Activated naive CD8-positive, alpha-beta T cell treated with anti-CD3 and anti-CD28 coated beads, Interleukin-2, amount 10 ng/mL, durations not matched to agents 7 days and 5 days (primary cell): ENCODE measurements around the gene OR10Z1. TPM values are rescaled to one million over a fixed set of nuclear protein-coding genes. Genes with fewer than 3 reads are reported as not detected.

ENCODE experiments used
- ATAC-seq: fragments of 150-1000 bp; cut with Tn5 transposase; one replicate; pipeline ENCODE4 v1.10.0; 2021; ENCODE audit warnings: low read depth, moderate library complexity
- POLR2A ChIA-PET: fragments of 350-600 bp; sonication (Branson Sonifier 250); formaldehyde crosslinking; loops from one replicate; lab custom pipeline; 2021; ENCODE audit warnings: antibody characterized with exemption; lab: Charles Lee
- DNase-seq: peaks from one replicate; pipeline ENCODE4 v3.0.0; 2021
- H3K27ac Mint-ChIP-seq: one replicate; pipeline ENCODE4 v1.8.0; 2022; ENCODE audit warnings: mild to moderate bottlenecking, mixed read lengths
- H3K27me3 Mint-ChIP-seq: one replicate; pipeline ENCODE4 v1.8.0; 2022; ENCODE audit warnings: mild to moderate bottlenecking, moderate library complexity, mixed read lengths
- H3K36me3 Mint-ChIP-seq: one replicate; pipeline ENCODE4 v1.8.0; 2021; ENCODE audit warnings: mild to moderate bottlenecking, mixed read lengths
- H3K4me1 Mint-ChIP-seq: one replicate; pipeline ENCODE4 v1.8.0; 2021; ENCODE audit warnings: mixed read lengths
- H3K4me3 Mint-ChIP-seq: one replicate; pipeline ENCODE4 v1.8.0; 2022; ENCODE audit warnings: mild to moderate bottlenecking, moderate library complexity, mixed read lengths
- H3K9me3 Mint-ChIP-seq: one replicate; pipeline ENCODE4 v1.8.0; 2021; ENCODE audit warnings: mixed read lengths
- total RNA-seq, 2 experiments: library from RNA; stranded (reverse); gene quantifications; one replicate each; pipeline ENCODE4 v1.2.3, GENCODE V29; 2021

The OR10Z1 gene, protein sequence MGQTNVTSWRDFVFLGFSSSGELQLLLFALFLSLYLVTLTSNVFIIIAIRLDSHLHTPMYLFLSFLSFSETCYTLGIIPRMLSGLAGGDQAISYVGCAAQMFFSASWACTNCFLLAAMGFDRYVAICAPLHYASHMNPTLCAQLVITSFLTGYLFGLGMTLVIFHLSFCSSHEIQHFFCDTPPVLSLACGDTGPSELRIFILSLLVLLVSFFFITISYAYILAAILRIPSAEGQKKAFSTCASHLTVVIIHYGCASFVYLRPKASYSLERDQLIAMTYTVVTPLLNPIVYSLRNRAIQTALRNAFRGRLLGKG
- not detected for total RNA-seq

DNA sequence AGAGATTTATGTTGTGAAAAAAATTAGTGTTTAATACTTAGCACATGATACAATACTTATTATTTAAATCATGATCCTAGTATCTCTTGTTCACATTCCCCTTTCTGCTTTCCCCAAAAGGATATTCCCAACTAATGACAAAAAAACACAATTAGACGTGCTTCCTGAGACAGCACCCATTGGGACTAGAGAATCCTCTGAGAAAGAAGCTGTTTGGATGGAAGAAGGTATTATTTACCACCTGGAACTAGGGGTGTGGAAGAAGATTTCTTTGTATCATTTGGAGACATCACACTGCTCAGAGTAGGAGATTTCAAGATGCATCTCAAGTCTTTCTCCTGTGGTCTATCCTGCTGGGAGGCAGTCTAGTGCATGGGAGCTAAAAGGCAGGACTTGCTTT, at the start of gene OR10Z1:
OR10Z1 (plus strand) TSS at position 301 of the 400 bp plus-strand sequence. CDS start 1,171 bp downstream, outside the sequence.
- H3K27ac Mint-ChIP-seq: no peak within 1 kb of the TSS
- no peak within 1 kb of the TSS for H3K4me3 Mint-ChIP-seq
- ATAC-seq (no peak), DNase-seq (no peak)
- H3K9me3 Mint-ChIP-seq: no peaks in the 10 kb centered on the region
- no peaks in the 10 kb centered on the region for H3K4me1 Mint-ChIP-seq
- H3K27me3 Mint-ChIP-seq: peaks cover 4% of the 10 kb centered on the region
- POLR2A ChIA-PET: no interaction called here
- no peaks in the 10 kb centered on the region for H3K36me3 Mint-ChIP-seq

DNA sequence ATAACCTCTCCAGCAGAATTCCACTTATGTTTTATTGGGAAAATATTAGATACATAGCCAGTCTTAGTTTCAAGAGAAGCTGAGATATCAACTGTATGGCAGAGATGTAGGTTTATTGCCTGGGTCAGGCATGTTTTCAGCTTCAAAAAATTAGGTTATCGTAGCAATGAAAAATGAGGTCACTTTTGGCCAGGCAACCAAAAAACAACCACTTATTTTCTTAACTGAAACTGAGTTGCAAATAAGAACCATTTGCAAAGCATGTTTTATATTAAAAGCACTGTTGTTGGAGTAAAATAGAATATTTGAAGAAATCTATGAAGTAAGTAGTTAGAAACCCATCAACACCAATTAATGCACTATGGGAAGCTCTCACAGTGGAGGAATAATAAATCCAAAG, 45.4 kb upstream of the OR10Z1 start:
- H3K4me1 Mint-ChIP-seq: no peaks in the 10 kb centered on the region
- H3K27ac Mint-ChIP-seq: no peak overlapping the region
- POLR2A ChIA-PET: no interaction called here
- H3K9me3 Mint-ChIP-seq: no peaks in the 10 kb centered on the region
- ATAC-seq (no peak), DNase-seq (no peak)
- H3K4me3 Mint-ChIP-seq: no peak overlapping the region
- peaks cover 2% of the 10 kb centered on the region for H3K27me3 Mint-ChIP-seq
- H3K36me3 Mint-ChIP-seq: no peaks in the 10 kb centered on the region

GRCh38 chr1:158563853-158564252, 41.2 kb upstream of the OR10Z1 start:
- Mint-ChIP-seq H3K4me1 (no peaks in the 10 kb centered on the region), H3K36me3 (no peaks in the 10 kb centered on the region), H3K9me3 (no peaks in the 10 kb centered on the region), H3K27me3 (peaks cover 2% of the 10 kb centered on the region), H3K4me3 (no peak overlapping the region), H3K27ac (no peak overlapping the region)
- POLR2A ChIA-PET: no interaction called here
- ATAC-seq: no peak
- DNase-seq: no peak

DNA sequence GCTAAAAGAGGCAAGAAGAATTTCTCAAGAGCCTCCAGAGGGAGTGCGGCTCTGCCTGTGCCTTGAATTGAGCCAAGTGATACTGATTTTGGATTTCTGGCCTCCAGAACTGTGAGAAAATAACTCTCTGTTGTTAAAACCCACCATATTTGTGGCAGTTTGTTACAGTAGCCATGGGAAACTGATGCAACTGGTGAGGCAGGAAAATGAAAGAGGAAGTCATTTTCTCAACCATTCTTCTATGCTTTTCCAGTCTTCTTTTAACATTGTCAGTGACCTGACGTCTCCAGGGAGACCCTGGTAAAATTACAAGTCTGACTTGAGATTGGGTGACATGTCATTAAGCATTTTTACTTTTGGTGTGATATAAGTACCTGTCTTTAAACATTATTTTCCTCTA, 40.5 kb upstream of the OR10Z1 start:
- H3K9me3 Mint-ChIP-seq: no peaks in the 10 kb centered on the region
- no peak overlapping the region for H3K4me3 Mint-ChIP-seq
- ATAC-seq (no peak), DNase-seq (no peak)
- H3K27me3 Mint-ChIP-seq: peaks cover 2% of the 10 kb centered on the region
- H3K4me1 Mint-ChIP-seq: no peaks in the 10 kb centered on the region
- no peaks in the 10 kb centered on the region for H3K36me3 Mint-ChIP-seq
- H3K27ac Mint-ChIP-seq: no peak overlapping the region
- POLR2A ChIA-PET: no interaction called here

- Mint-ChIP-seq H3K4me3 (no peak within 1 kb of the TSS), H3K27ac (no peak within 1 kb of the TSS), H3K4me1 (no peaks in the 10 kb centered on the region), H3K27me3 (peaks cover 14% of the 10 kb centered on the region), H3K9me3 (no peaks in the 10 kb centered on the region), H3K36me3 (no peaks in the 10 kb centered on the region)
- DNase-seq (no peak), ATAC-seq (no peak)
- POLR2A ChIA-PET: no interaction called here
These were observed 34.6 kb upstream of the OR10Z1 start, which contains the start of gene OR6P1 for GRCh38 chr1:158570480-158570879. TSS of gene OR6P1 (minus strand) at chr1:158570580. CDS start at chr1:158563604, 6,976 bp downstream.

DNA sequence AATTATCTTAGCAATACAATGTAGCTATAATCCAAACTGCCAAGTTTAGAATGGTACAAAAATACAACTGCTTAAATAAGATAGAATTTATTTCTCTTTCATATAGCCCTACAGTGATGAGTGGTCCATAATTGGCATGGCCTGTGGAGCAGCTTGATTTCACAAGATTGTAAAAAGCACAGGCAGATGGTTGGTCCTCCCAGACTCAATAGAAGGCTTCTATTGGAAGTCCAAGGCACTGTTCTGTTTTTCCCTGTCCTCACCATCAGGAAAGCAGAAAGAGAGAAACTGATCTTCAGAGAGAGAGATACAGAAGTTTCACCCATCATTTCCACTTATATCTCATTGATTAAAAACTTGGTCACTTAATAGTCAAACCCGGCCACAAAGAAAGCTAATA, 32.8 kb upstream of the OR10Z1 start:
- DNase-seq (no peak), ATAC-seq (no peak)
- Mint-ChIP-seq H3K27ac (no peak overlapping the region), H3K9me3 (no peaks in the 10 kb centered on the region), H3K27me3 (peaks cover 14% of the 10 kb centered on the region), H3K4me1 (no peaks in the 10 kb centered on the region), H3K4me3 (no peak overlapping the region), H3K36me3 (no peaks in the 10 kb centered on the region)
- POLR2A ChIA-PET: no interaction called here

- Mint-ChIP-seq H3K27ac (no peak overlapping the region), H3K9me3 (no peaks in the 10 kb centered on the region), H3K4me3 (no peak overlapping the region), H3K36me3 (no peaks in the 10 kb centered on the region), H3K27me3 (peaks cover 11% of the 10 kb centered on the region), H3K4me1 (no peaks in the 10 kb centered on the region)
- DNase-seq (no peak), ATAC-seq (no peak)
- POLR2A ChIA-PET: no interaction called here
These were observed 27.5 kb upstream of the OR10Z1 start for GRCh38 chr1:158577561-158577960.

DNA sequence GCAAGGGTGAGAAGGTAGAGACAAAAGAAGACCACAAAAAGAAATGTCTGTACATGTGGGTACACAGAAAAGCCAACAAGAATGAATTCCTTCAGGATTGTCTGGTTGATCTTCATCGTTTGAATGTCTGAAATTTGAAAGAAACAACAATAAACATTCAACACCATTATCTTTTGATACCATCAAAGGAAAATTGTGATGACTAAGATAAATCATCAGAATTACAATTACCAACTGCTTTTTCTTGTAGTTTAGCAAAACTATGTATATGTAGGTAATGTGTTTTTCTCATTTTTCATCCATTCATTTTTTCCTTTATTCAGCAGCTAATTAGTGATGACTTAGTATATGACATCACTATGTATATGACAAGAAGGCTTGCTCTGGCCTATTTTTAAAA, 25.3 kb upstream of the OR10Z1 start, which contains the start of gene OR10X1:
OR10X1 (minus strand) TSS at position 167 of the 400 bp plus-strand sequence; CDS start at position 167, 0 bp downstream.
- Mint-ChIP-seq H3K36me3 (no peaks in the 10 kb centered on the region), H3K4me3 (no peak within 1 kb of the TSS), H3K9me3 (no peaks in the 10 kb centered on the region), H3K27ac (no peak within 1 kb of the TSS), H3K27me3 (peaks cover 3% of the 10 kb centered on the region), H3K4me1 (no peaks in the 10 kb centered on the region)
- no peak for DNase-seq
- POLR2A ChIA-PET: no interaction called here
- no peak for ATAC-seq

GRCh38 chr1:158583962-158584361, 21.1 kb upstream of the OR10Z1 start:
- POLR2A ChIA-PET: no interaction called here
- Mint-ChIP-seq H3K27ac (no peak overlapping the region), H3K9me3 (no peaks in the 10 kb centered on the region), H3K36me3 (no peaks in the 10 kb centered on the region), H3K4me3 (no peak overlapping the region), H3K4me1 (no peaks in the 10 kb centered on the region), H3K27me3 (peaks cover 2% of the 10 kb centered on the region)
- ATAC-seq: no peak
- no peak for DNase-seq

DNA sequence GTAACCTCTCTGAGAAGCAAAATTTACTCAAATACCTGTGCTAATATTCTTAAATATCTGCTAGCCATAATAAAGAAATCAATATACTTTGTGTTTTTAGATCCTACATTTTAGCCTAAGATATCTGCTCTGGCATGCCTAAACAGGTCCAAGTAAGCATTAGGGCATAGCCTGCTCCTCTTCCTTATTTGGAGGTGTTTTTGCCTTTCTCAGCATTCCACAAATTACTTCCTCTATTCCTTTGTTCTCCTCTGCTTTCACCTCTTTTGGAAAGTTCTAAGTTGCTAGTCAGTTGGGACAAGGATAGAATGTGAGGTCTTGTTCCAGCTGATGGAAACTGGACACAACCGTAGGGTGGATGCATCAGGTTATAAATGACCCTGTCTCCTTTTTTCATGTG, 18.1 kb upstream of the OR10Z1 start:
- Mint-ChIP-seq H3K4me1 (no peaks in the 10 kb centered on the region), H3K27me3 (peaks cover 2% of the 10 kb centered on the region), H3K36me3 (no peaks in the 10 kb centered on the region), H3K4me3 (no peak overlapping the region), H3K27ac (no peak overlapping the region), H3K9me3 (no peaks in the 10 kb centered on the region)
- POLR2A ChIA-PET: no interaction called here
- ATAC-seq (no peak), DNase-seq (no peak)

DNA sequence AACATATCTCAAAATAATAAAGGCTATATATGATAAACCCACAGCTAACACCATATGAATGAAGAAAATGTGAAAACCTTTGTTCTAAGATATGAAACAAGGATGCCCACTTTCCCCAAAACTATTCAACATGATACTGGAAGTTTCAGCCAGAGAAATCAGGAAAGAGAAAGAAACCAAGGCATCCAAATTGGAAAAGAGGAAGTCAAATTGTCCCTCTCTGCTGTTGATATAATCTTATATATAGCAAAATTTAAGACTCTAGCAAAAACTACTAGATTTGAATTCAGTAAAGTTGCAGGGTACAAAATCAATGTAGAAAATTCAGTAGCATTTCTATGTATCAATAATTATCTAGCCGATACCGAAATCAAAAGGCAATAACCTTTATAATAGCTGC, 4.3 kb upstream of the OR10Z1 start:
- H3K36me3 Mint-ChIP-seq: no peaks in the 10 kb centered on the region
- H3K27ac Mint-ChIP-seq: no peak overlapping the region
- peaks cover 3% of the 10 kb centered on the region for H3K27me3 Mint-ChIP-seq
- POLR2A ChIA-PET: no interaction called here
- H3K4me1 Mint-ChIP-seq: no peaks in the 10 kb centered on the region
- no peak overlapping the region for H3K4me3 Mint-ChIP-seq
- ATAC-seq (no peak), DNase-seq (no peak)
- H3K9me3 Mint-ChIP-seq: peaks cover 13% of the 10 kb centered on the region

DNA sequence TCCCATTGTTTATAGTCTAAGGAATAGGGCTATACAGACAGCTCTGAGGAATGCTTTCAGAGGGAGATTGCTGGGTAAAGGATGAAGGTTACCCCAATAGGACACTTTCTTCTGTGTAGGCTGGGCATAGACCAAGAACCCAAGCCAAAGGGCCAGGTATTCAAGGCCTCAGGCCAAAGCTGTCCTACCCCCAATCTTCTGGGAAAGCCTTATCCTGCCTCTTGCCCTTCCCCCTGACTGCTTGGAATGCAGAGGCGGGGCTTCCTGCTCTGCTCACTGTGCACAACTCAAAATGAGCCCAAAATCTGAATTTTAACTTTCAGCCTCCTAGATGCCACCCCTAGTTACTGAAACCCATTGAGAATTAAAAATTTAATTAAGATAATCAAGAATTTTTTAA, 2.2 kb downstream of the OR10Z1 start:
- Mint-ChIP-seq H3K4me1 (peaks cover 2% of the 10 kb centered on the region), H3K4me3 (no peak overlapping the region), H3K36me3 (no peaks in the 10 kb centered on the region), H3K9me3 (no peaks in the 10 kb centered on the region), H3K27me3 (peaks cover 7% of the 10 kb centered on the region), H3K27ac (no peak overlapping the region)
- DNase-seq (no peak), ATAC-seq (no peak)
- POLR2A ChIA-PET: no interaction called here

GRCh38 chr1:158611916-158612315, 6.8 kb downstream of the OR10Z1 start:
- H3K36me3 Mint-ChIP-seq: no peaks in the 10 kb centered on the region
- DNase-seq: no peak
- H3K27me3 Mint-ChIP-seq: peaks cover 13% of the 10 kb centered on the region
- no peaks in the 10 kb centered on the region for H3K9me3 Mint-ChIP-seq
- no peak overlapping the region for H3K27ac Mint-ChIP-seq
- H3K4me1 Mint-ChIP-seq: peaks cover 2% of the 10 kb centered on the region
- no peak overlapping the region for H3K4me3 Mint-ChIP-seq
- ATAC-seq: no peak
- POLR2A ChIA-PET: no interaction called here

- H3K27me3 Mint-ChIP-seq: peaks cover 13% of the 10 kb centered on the region
- H3K4me3 Mint-ChIP-seq: no peak overlapping the region
- POLR2A ChIA-PET: no interaction called here
- DNase-seq (no peak), ATAC-seq (no peak)
- no peaks in the 10 kb centered on the region for H3K36me3 Mint-ChIP-seq
- H3K4me1 Mint-ChIP-seq: peaks cover 2% of the 10 kb centered on the region
- no peaks in the 10 kb centered on the region for H3K9me3 Mint-ChIP-seq
- H3K27ac Mint-ChIP-seq: no peak overlapping the region
These were observed 8.7 kb downstream of the OR10Z1 start for GRCh38 chr1:158613764-158614163.
